AG09319 (cell line): ENCODE measurements around the gene ZNF407.
"Not testable (repeated sequence)": the region's sequence is repeated elsewhere in the genome, so short reads cannot be mapped to it uniquely, and the experiment has no call there.

ENCODE experiments used
- DNase-seq: peaks from one replicate; pipeline ENCODE4 v3.0.0-alpha.2; 2010; ENCODE audit warnings: low read depth; ENCODE audit errors: extremely low read depth
- TF ChIP-seq, protein P1 (sequence below): IDR thresholded peaks from 2 replicates; pipeline ENCODE4 v1.5.1; 2011; ENCODE audit warnings: low read depth, mild to moderate bottlenecking, inconsistent platforms, low read length, moderate library complexity

Gene ZNF407

DNA sequence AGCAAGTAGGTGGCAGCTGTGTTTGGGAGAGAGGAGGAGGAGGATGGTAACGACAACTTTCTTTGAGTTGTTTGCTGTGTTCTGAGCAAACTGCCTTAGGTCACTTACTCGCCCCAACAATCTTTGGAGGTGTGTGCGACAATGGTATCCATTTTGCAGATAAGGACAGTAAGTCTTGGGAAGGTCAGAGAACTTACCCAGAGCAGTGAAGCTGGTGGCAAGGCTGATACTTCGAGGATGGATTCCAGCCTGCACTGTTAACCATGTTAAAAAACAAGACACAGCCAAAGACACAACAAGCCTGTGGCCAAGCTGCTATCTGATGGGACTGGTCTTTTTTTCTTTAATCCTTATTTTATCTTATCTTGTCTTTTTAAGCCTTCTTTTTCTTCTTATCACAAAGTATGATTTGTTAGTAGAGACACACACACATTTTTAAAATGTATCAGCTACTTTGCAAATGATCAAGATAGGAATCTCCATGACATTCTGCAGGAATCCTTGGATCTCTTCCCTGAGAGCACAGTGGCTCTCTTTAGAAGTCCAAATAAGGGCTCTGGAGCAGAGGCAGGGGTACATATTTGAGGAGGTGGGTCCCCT, 35.4 kb upstream of the ZNF407 start:
- no peak for DNase-seq

DNA sequence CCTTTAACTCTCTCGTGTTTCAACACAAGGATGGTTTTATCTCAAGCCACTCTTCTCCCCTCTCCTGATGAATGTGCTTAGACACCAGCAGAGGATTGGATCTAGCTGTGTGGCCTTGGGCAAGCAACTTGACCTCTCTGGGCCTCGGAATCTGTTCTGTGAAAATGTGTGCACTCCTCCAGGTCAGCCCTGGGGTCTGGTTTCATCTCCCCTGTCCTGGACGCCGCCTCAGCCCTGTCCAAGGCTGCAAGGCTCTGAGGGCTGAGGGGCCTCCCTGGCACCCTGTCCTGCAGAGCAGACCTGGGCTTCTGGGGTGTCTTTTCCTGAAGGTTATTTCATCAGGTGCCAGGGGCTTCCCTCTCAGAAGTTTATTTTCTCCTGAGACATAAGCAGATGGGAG, 34.9 kb upstream of the ZNF407 start:
- TF ChIP-seq, protein P1, sequence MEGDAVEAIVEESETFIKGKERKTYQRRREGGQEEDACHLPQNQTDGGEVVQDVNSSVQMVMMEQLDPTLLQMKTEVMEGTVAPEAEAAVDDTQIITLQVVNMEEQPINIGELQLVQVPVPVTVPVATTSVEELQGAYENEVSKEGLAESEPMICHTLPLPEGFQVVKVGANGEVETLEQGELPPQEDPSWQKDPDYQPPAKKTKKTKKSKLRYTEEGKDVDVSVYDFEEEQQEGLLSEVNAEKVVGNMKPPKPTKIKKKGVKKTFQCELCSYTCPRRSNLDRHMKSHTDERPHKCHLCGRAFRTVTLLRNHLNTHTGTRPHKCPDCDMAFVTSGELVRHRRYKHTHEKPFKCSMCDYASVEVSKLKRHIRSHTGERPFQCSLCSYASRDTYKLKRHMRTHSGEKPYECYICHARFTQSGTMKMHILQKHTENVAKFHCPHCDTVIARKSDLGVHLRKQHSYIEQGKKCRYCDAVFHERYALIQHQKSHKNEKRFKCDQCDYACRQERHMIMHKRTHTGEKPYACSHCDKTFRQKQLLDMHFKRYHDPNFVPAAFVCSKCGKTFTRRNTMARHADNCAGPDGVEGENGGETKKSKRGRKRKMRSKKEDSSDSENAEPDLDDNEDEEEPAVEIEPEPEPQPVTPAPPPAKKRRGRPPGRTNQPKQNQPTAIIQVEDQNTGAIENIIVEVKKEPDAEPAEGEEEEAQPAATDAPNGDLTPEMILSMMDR, result no peak
- no peak for DNase-seq

More for the DNA sequence above, 35.4 kb upstream of the ZNF407 start:
- TF ChIP-seq, protein P1, result no peak

DNA sequence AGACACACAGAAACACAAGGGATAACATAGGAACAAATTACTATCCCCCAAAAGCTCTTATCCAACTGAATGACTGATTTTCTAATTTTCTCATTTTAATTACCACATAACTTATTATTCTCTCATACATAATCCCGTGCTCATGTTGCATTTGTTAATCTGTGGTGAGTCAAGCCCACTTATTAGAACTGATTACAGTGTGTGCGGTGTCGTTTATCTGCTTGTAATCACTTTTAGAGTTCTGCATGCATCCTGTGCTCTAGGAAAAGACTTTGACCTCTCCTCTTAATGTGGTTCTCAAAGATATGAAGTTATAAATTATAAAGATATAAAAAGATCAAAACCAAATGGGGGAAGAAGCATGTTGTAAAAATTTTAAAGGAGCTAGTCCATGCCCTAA, 33.7 kb upstream of the ZNF407 start:
- no peak for DNase-seq
- TF ChIP-seq, protein P1, result no peak

DNA sequence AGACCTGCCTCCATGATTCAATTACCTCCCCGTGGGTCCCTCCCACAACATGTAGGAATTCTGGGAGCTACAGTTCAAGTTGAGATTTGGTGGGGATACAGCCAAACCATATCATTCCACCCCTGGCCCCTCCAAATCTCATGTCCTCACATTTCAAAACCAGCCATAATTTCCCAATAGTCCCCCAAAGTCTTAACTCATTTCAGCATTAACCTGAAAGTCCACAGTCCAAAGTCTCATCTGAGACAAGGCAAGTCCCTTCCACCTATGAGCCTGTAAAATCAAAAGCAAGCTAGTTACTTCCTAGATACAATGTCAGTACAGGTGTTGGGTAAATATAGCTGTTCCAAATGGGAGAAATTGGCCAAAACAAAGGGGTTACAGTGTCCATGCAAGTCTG, 32.5 kb upstream of the ZNF407 start:
- DNase-seq, result not testable (repeated sequence)

DNA sequence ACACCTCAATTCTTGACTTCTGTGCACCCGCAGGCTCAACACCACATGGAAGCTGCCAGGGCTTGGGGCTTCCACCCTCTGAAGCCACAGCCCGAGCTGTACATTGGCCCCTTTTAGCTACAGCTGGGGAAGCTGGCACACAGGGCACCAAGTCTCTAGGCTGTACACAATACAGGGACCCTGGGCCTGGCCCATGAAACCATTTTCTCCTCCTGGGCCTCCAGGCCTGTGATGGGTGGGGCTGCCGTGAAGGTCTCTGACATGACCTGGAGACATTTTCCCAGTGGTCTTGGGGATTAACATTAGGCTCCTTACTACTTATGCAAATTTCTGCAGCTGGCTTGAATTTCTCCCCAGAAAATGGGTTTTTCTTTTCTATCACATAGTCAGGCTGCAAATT, 31.7 kb upstream of the ZNF407 start:
- not testable (repeated sequence) for DNase-seq

DNA sequence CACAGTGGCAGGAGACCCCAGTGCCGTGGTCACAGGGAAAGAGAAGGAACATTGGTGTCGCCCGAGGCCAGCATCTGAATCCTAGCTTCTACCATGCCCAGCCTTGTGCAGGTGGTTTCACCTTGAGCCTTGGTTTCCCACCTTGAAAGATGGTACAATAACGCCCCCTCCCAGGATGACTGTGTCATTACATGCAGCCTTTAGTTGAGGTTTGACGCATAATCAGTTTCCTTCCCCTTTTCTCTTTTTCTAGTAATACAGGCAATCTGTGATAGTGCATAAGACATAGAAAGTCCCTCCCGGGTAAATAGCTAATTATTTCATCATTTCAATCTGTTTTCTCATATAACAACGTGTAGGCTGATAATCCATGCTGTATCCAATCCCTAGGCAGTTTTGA, 29.8 kb upstream of the ZNF407 start:
- DNase-seq, result no peak
- TF ChIP-seq, protein P1, result no peak

DNA sequence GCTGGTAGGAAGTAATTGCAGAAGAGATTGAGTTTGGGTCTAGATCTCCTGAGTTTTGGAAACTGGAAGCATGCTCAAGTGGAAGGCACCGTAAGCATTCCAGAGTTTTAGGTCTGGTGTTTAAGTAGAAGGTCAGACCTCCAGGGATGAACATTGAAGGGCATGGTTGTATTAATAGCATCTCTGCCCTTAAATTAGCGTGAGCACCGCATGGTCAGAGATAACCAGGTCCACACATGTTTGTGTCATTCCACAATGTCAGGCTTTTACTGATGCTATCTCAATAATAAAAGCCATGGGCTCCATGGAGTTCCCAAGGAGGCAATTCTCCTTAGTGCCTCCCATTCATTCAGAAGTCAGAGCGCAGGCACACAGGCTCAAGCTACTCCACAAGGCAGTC, 28.3 kb upstream of the ZNF407 start:
- TF ChIP-seq, protein P1, result no peak
- DNase-seq, result no peak

DNA sequence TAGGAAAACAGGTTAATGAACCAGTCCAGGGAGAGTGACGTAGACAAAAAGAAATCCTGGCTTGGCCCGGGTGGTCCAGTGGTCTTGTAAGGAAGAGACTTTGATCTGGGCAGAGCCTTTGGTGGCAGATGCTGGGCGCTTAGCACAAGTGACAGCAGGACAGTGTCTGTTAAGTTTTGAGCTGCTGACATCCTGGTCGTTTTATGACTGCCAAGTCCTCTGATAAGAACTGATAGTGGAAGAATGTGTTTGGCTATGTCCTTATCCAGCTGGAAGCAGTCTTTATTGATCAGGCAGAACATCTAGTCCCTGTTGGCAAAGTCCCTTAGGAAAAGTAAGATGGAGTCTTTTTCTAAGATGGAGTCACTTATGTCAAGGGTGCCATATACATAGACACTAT, 27.4 kb upstream of the ZNF407 start:
- TF ChIP-seq, protein P1, result no peak
- DNase-seq, result no peak
